Esophagus muscularis mucosa (tissue), 4 donors: ENCODE measurements around the gene GMDS. TPM values are rescaled to one million over a fixed set of nuclear protein-coding genes. Genes with fewer than 3 reads are reported as not detected.

Experiments
- DNase-seq: peaks from one replicate; pipeline ENCODE4 v3.0.0-alpha.2; 2017; ENCODE audit errors: extremely low spot score
- H3K27ac ChIP-seq, 4 donors: fragments of 200-600 bp; sonication (generic); replicated peaks in 1 of 4; 1 replicate in 3 of 4; 2 replicates in 1 of 4; pipeline ENCODE4 v1.5.1; 2016 to 2019; ENCODE audit warnings: mild to moderate bottlenecking in 1 of 4
- H3K27me3 ChIP-seq, 4 donors: fragments of 200-600 bp; sonication (generic); one replicate each; pipeline versions ENCODE4 v1.5.1 to v1.6.0; 2016 to 2019
- H3K36me3 ChIP-seq, 4 donors: fragments of 200-600 bp; sonication (generic); one replicate each; pipeline ENCODE4 v1.5.1; 2016 to 2019
- H3K4me1 ChIP-seq, 4 donors: fragments of 200-600 bp; sonication (generic); one replicate each; pipeline ENCODE4 v1.5.1; 2016 to 2019
- H3K4me3 ChIP-seq, 4 donors: fragments of 200-600 bp; sonication (generic); 1 replicate in 2 of 4; 2 replicates in 2 of 4; pipeline ENCODE4 v1.5.1; 2016 to 2019; ENCODE audit warnings: mild to moderate bottlenecking in 4 of 4, moderate library complexity in 1 of 4
- H3K9me3 ChIP-seq, 4 donors: fragments of 200-600 bp; sonication (generic); 1 replicate in 3 of 4; 2 replicates in 1 of 4; pipeline ENCODE4 v1.5.1; 2016 to 2019
- CTCF ChIP-seq, 3 experiments: fragments of 200-600 bp in 2 of 3; fragments of 450-650 bp in 1 of 3; sonication (generic) in 2 of 3; IDR thresholded peaks; one replicate each; pipeline ENCODE4 v1.5.1; 2017 to 2019; ENCODE audit warnings: antibody characterized with exemption in 3 of 3, mild to moderate bottlenecking in 2 of 3, moderate library complexity in 1 of 3
- EP300 ChIP-seq: sonication (generic); formaldehyde crosslinking; IDR thresholded peaks from one replicate; pipeline ENCODE4 v1.6.1; 2017; ENCODE audit warnings: antibody characterized with exemption
- POLR2A ChIP-seq: fragments of 450-650 bp; IDR thresholded peaks from one replicate; pipeline ENCODE4 v1.6.1; 2017; ENCODE audit warnings: antibody characterized with exemption, moderate library complexity, mild to moderate bottlenecking, low read depth
- POLR2AphosphoS5 ChIP-seq, 2 donors: sonication (generic); formaldehyde crosslinking; IDR thresholded peaks; one replicate each; pipeline ENCODE4 v1.6.1; 2017; ENCODE audit warnings: antibody characterized with exemption in 2 of 2
- WGBS: methylation state at CpG from one replicate; pipeline ENCODE4 v1.1.5; 2018; 5-methylcytosine and 5-hydroxymethylcytosine counted together
- intact Hi-C: fragments of 100-400 bp; cut with DNase I; formaldehyde crosslinking; loops from one replicate; pipeline ENCODE4 v1.15.1; 2023
- total RNA-seq, 4 donors: library from RNA; depleted of rRNA; stranded (reverse); fragments of >200 nt; gene quantifications; one replicate each; pipeline versions ENCODE4 v1.1.0 to v1.2.1, GENCODE V29; 2016

GMDS gene
- total RNA-seq, 4 donors from 2014 or later, result 3.6 to 14.1 (median 6.0) TPM

GRCh38 chr6:1643830-1644445, 601.5 kb downstream of the GMDS start:
- intact Hi-C loops, result no loop called here
- no peak overlapping the region for H3K4me3 ChIP-seq
- no peaks in the 10 kb centered on the region for H3K36me3 ChIP-seq
- no peaks in the 10 kb centered on the region for H3K9me3 ChIP-seq
- DNase-seq, result no peak
- no peaks in the 10 kb centered on the region for H3K4me1 ChIP-seq
- TF ChIP-seq EP300 (no peak), CTCF (IDR thresholded peaks at IDR 0.05) (no peak), POLR2AphosphoS5 (IDR thresholded peaks at IDR 0.05) (no peak), POLR2A (no peak)
- WGBS, result 90% methylated on average over 16 of the region's 18 CpGs
- no peaks in the 10 kb centered on the region for H3K27me3 ChIP-seq
- no peak overlapping the region for H3K27ac ChIP-seq

- H3K27me3 ChIP-seq, result no peaks in the 10 kb centered on the region
- H3K4me1 ChIP-seq, result no peaks in the 10 kb centered on the region
- H3K4me3 ChIP-seq, result no peak overlapping the region
- DNase-seq, result no peak
- TF ChIP-seq CTCF (IDR thresholded peaks at IDR 0.05), result no peak
- TF ChIP-seq POLR2A, result no peak
- no peak for TF ChIP-seq EP300
- no peak for TF ChIP-seq POLR2AphosphoS5 (IDR thresholded peaks at IDR 0.05)
- H3K36me3 ChIP-seq, result no peaks in the 10 kb centered on the region
- 64% methylated on average over 7 of the region's 7 CpGs for WGBS
- H3K27ac ChIP-seq, result no peak overlapping the region
- H3K9me3 ChIP-seq, result no peaks in the 10 kb centered on the region
- intact Hi-C loops, result no loop called here
These were observed 602.3 kb downstream of the GMDS start for GRCh38 chr6:1643111-1643510.

GRCh38 chr6:1641343-1641885, 604.0 kb downstream of the GMDS start:
- H3K36me3 ChIP-seq, result no peaks in the 10 kb centered on the region
- intact Hi-C loops, result no loop called here
- no peak for TF ChIP-seq POLR2AphosphoS5 (IDR thresholded peaks at IDR 0.05)
- TF ChIP-seq EP300, result no peak
- TF ChIP-seq CTCF (IDR thresholded peaks at IDR 0.05), result no peak
- TF ChIP-seq POLR2A, result no peak

GRCh38 chr6:1640476-1640875, 604.9 kb downstream of the GMDS start:
- no peak overlapping the region for H3K27ac ChIP-seq
- TF ChIP-seq EP300 (no peak), POLR2A (no peak), POLR2AphosphoS5 (IDR thresholded peaks at IDR 0.05) (no peak), CTCF (IDR thresholded peaks at IDR 0.05) (no peak)
- 93% methylated on average over 8 of the region's 8 CpGs for WGBS

More at GRCh38 chr6:1641343-1641885, 604.0 kb downstream of the GMDS start:
- H3K4me1 ChIP-seq, result peaks cover 0 to 4% (median 0%) of the 10 kb centered on the region in 4 donors
- H3K27ac ChIP-seq, result no peak overlapping the region
- no peaks in the 10 kb centered on the region for H3K9me3 ChIP-seq
- no peak for DNase-seq
- no peak overlapping the region for H3K4me3 ChIP-seq
- no peaks in the 10 kb centered on the region for H3K27me3 ChIP-seq
- 87% methylated on average over 12 of the region's 12 CpGs for WGBS

More at GRCh38 chr6:1640476-1640875, 604.9 kb downstream of the GMDS start:
- DNase-seq, result no peak
- no peak overlapping the region for H3K4me3 ChIP-seq
- intact Hi-C loops, result no loop called here
- H3K36me3 ChIP-seq, result no peaks in the 10 kb centered on the region
- peaks cover 0 to 8% (median 3%) of the 10 kb centered on the region in 4 donors for H3K4me1 ChIP-seq
- no peaks in the 10 kb centered on the region for H3K27me3 ChIP-seq
- no peaks in the 10 kb centered on the region for H3K9me3 ChIP-seq
